Cardiac fibroblast (primary cell): ENCODE data around the gene KIAA0586.
"Not testable (repeated sequence)": the region's sequence is repeated elsewhere in the genome, so short reads cannot be mapped to it uniquely, and the experiment has no call there.

Source experiments
- DNase-seq, 2 donors: peaks; one replicate each; pipeline versions ENCODE4 v3.0.0 to v3.0.0-alpha.2; 2010; ENCODE audit warnings: low read depth in 2 of 2
- H3K4me3 ChIP-seq, 2 donors: replicated peaks in 1 of 2; 1 replicate in 1 of 2; 2 replicates in 1 of 2; pipeline ENCODE4 v1.5.1; 2011; ENCODE audit warnings: low read depth in 2 of 2, low read length in 2 of 2, mild to moderate bottlenecking in 2 of 2, moderate library complexity in 1 of 2
- CTCF ChIP-seq: IDR thresholded peaks from one replicate; pipeline ENCODE4 v1.5.1; 2011; ENCODE audit warnings: low read depth, mild to moderate bottlenecking, low read length, inconsistent platforms

KIAA0586 gene

GRCh38 chr14:58477653-58478052 is 50.1 kb downstream of the KIAA0586 start:
- no peak for TF ChIP-seq CTCF
- no peak for DNase-seq
- H3K4me3 ChIP-seq: no peak overlapping the region

- H3K4me3 ChIP-seq, DNase-seq: not testable (repeated sequence)
Measured at GRCh38 chr14:58478329-58478728, 50.8 kb downstream of the KIAA0586 start.

GRCh38 chr14:58479975-58480374 is 52.5 kb downstream of the KIAA0586 start:
- H3K4me3 ChIP-seq: no peak overlapping the region
- TF ChIP-seq CTCF: no peak
- DNase-seq: no peak

GRCh38 chr14:58484176-58484575 is 56.7 kb downstream of the KIAA0586 start:
- H3K4me3 ChIP-seq: no peak overlapping the region
- TF ChIP-seq CTCF: no peak
- no peak for DNase-seq

- peak; percentile 34 to 56 for DNase-seq
- TF ChIP-seq CTCF: no peak
- H3K4me3 ChIP-seq: no peak overlapping the region
Measured at GRCh38 chr14:58488550-58488949, 61.0 kb downstream of the KIAA0586 start.

- no peak overlapping the region for H3K4me3 ChIP-seq
- peak; percentile 18 to 67 for DNase-seq
- TF ChIP-seq CTCF: no peak
Measured at GRCh38 chr14:58491593-58491992, 64.1 kb downstream of the KIAA0586 start.

- no peak overlapping the region for H3K4me3 ChIP-seq
- TF ChIP-seq CTCF: no peak
- no peak for DNase-seq
Measured at GRCh38 chr14:58492044-58492443, 64.5 kb downstream of the KIAA0586 start.
